ENCODE results near the gene CCNL2. TPM values are rescaled to one million over a fixed set of nuclear protein-coding genes. Genes with fewer than 3 reads are reported as not detected.
A peak's percentile ranks its signal among the peaks of the same experiment; 100 is the strongest.

Gene CCNL2
- total RNA-seq, 2 donors from 2014 or later = 187 to 244 TPM

DNA sequence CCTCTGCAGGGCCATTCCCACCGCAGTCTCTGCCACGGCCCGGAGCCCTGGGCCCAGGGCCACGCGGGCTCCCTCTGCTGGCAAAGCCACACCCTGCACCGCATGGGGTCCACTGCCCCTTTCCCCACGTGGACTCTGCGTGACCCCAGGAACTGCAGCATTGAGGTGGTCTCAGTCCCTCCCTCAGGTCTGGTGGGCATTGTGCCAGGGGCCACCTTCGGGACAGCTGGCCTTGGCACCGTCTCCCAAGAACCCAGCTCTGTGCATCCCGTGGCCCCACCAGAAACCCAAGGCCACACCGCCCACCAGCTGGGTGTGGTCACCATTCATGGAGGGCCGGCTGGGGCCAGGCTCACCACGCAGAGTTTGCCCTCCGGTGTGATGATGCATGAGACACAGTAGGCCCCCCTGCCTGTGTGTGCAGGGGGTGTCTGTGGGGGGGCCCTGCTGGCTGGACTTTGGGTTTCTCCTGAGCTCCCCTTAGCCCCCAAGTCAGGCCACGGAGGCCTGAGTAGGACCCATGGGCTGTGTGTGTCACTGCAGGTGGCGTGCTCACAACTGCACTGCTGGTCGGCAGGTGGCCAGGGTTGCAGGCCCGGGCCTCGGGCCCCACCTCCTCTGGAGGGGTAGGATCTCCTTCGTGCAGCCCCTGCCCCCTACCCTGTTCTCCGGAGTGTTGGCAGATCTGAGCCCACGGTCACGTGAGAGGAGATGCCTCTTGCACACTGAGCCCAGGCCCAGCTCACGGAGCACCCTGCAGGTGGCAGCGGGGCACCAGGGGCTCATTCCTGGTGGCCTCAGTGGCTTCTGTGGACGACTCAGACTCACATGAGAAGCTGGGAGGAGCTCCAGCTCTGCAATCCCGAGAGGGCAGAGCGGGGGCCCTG lies 42.1 kb upstream of the CCNL2 start:
- H3K9ac ChIP-seq (ENCODE audit: extremely low read depth, low read length, poor library complexity, severe bottlenecking) = no peak overlapping the region
- peaks cover 3% of the 10 kb centered on the region for H3K27me3 Mint-ChIP-seq (ENCODE audit: insufficient read depth)
- DNase-seq = peak; percentile 76
- H3K27me3 ChIP-seq (ENCODE audit: control insufficient read depth, insufficient read depth, low read length, poor library complexity, severe bottlenecking) = peaks cover 4% of the 10 kb centered on the region
- H3K36me3 ChIP-seq (ENCODE audit: control insufficient read depth, insufficient read depth, low read length) = no peaks in the 10 kb centered on the region
- H3K4me3 Mint-ChIP-seq = no peak overlapping the region
- H3K36me3 Mint-ChIP-seq (ENCODE audit: low read depth) = peaks cover 3% of the 10 kb centered on the region
- H3K4me1 ChIP-seq (ENCODE audit: control insufficient read depth, insufficient read depth, low read length) = no peaks in the 10 kb centered on the region
- no peaks in the 10 kb centered on the region for H3K9me3 ChIP-seq (ENCODE audit: control insufficient read depth, low read length)
- H3K4me1 Mint-ChIP-seq = no peaks in the 10 kb centered on the region
- H3K9me3 Mint-ChIP-seq = no peaks in the 10 kb centered on the region
- H3K27ac Mint-ChIP-seq = no peak overlapping the region
- TF ChIP-seq, protein P1, sequence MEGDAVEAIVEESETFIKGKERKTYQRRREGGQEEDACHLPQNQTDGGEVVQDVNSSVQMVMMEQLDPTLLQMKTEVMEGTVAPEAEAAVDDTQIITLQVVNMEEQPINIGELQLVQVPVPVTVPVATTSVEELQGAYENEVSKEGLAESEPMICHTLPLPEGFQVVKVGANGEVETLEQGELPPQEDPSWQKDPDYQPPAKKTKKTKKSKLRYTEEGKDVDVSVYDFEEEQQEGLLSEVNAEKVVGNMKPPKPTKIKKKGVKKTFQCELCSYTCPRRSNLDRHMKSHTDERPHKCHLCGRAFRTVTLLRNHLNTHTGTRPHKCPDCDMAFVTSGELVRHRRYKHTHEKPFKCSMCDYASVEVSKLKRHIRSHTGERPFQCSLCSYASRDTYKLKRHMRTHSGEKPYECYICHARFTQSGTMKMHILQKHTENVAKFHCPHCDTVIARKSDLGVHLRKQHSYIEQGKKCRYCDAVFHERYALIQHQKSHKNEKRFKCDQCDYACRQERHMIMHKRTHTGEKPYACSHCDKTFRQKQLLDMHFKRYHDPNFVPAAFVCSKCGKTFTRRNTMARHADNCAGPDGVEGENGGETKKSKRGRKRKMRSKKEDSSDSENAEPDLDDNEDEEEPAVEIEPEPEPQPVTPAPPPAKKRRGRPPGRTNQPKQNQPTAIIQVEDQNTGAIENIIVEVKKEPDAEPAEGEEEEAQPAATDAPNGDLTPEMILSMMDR (conservative IDR thresholded peaks at IDR 0.05) = peak; percentile 83
- H3K4me3 ChIP-seq (ENCODE audit: low read length) = no peak overlapping the region
- no peak overlapping the region for H3K27ac ChIP-seq (ENCODE audit: low read depth, low read length)
- 83 to 86% methylated on average over 17 to 29 of the region's 29 CpGs for WGBS, 2 experiments (ENCODE audit: insufficient coverage in 1 of 2, insufficient read length in 1 of 2)

DNA sequence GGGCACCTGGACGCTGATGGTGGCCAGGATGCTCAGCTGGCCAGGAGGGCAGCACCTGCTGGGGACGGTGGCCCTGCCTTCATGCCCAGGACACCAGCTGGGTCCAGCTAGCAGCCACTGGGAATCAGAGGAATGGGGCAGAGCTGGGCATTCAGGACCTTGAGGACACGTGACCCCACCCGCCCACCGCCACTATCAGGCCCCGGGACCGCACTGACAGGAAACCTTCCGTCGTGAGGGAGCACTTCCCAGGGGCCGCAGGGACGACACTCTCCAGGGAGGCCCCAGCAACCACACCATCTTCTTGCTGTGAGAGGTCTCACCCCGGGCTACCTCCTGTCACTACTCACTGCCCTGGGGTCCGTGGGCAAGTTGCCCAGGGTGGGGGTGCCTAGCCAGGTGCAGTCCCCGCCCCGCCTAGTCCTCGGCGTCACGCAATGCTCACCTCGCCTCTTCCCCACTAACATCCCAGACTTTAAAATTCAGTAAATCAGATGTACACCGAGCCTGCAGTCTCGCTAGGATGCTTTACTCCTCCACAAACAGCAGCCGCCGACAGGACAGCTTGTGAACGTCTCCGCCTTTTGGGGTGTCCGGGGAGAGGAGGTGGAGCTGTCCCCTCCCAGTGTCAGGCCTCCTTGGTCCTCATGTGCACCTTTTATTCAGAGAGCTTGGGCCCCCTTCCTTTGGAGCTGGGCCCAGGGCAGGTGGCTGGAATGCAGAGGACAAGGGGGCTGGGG lies 41.3 kb upstream of the CCNL2 start:
- H3K27ac ChIP-seq (ENCODE audit: low read depth, low read length) = no peak overlapping the region
- H3K4me3 ChIP-seq (ENCODE audit: low read length) = no peak overlapping the region
- no peaks in the 10 kb centered on the region for H3K36me3 ChIP-seq (ENCODE audit: control insufficient read depth, insufficient read depth, low read length)
- no peaks in the 10 kb centered on the region for H3K4me1 ChIP-seq (ENCODE audit: control insufficient read depth, insufficient read depth, low read length)
- no peak overlapping the region for H3K27ac Mint-ChIP-seq
- H3K9me3 Mint-ChIP-seq = no peaks in the 10 kb centered on the region
- H3K4me3 Mint-ChIP-seq = no peak overlapping the region
- 91 to 97% methylated on average over 21 to 26 of the region's 26 CpGs for WGBS, 2 experiments (ENCODE audit: insufficient coverage in 1 of 2, insufficient read length in 1 of 2)
- TF ChIP-seq, protein P1 (conservative IDR thresholded peaks at IDR 0.05) = no peak
- DNase-seq = no peak
- peaks cover 3% of the 10 kb centered on the region for H3K36me3 Mint-ChIP-seq (ENCODE audit: low read depth)
- no peaks in the 10 kb centered on the region for H3K9me3 ChIP-seq (ENCODE audit: control insufficient read depth, low read length)
- no peaks in the 10 kb centered on the region for H3K4me1 Mint-ChIP-seq
- no peak overlapping the region for H3K9ac ChIP-seq (ENCODE audit: extremely low read depth, low read length, poor library complexity, severe bottlenecking)
- H3K27me3 ChIP-seq (ENCODE audit: control insufficient read depth, insufficient read depth, low read length, poor library complexity, severe bottlenecking) = peaks cover 8% of the 10 kb centered on the region
- peaks cover 4% of the 10 kb centered on the region for H3K27me3 Mint-ChIP-seq (ENCODE audit: insufficient read depth)

DNA sequence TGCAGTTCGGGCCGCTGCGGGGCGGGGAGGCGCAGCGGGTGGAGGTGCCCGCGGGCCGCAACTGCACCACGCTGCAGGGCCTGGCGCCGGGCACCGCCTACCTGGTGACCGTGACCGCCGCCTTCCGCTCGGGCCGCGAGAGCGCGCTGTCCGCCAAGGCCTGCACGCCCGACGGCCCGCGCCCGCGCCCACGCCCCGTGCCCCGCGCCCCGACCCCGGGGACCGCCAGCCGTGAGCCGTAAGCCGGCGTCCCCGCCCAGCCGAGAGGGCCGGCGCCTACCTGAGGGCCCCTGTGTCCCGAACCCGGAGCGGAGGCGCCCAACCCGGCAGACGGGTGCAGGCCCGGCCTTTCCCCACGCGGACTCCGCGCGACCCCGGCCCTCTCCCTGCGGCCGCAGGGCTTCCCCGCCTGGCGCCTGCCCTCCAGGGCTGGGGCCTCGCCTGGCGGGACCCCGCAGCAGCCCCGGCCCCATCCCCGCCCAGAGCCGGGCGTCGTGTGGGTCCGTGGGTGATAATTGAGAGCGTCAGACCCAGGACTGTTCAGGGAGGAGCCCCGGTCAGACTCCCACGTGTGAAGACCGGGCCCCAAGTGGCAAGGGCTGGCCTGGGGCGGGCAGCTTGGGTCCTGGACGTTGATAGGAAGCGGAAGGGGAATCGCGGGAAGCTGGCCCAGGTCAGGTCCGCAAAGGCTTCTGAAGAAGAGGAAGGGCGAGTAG lies 40.6 kb upstream of the CCNL2 start:
- Histone ChIP-seq H3K27ac (ENCODE audit: low read depth, low read length) (no peak overlapping the region), H3K4me1 (ENCODE audit: control insufficient read depth, insufficient read depth, low read length) (peaks cover under 1% of the 10 kb centered on the region), H3K36me3 (ENCODE audit: control insufficient read depth, insufficient read depth, low read length) (no peaks in the 10 kb centered on the region), H3K27me3 (ENCODE audit: control insufficient read depth, insufficient read depth, low read length, poor library complexity, severe bottlenecking) (peaks cover 14% of the 10 kb centered on the region), H3K9me3 (ENCODE audit: control insufficient read depth, low read length) (no peaks in the 10 kb centered on the region), H3K9ac (ENCODE audit: extremely low read depth, low read length, poor library complexity, severe bottlenecking) (no peak overlapping the region), H3K4me3 (ENCODE audit: low read length) (no peak overlapping the region)
- DNase-seq = peak; percentile 53
- H3K27me3 Mint-ChIP-seq (ENCODE audit: insufficient read depth) = peaks cover 4% of the 10 kb centered on the region
- WGBS, 2 experiments (ENCODE audit: insufficient coverage in 1 of 2, insufficient read length in 1 of 2) = 94 to 98% methylated on average over 23 to 82 of the region's 82 CpGs
- no peaks in the 10 kb centered on the region for H3K9me3 Mint-ChIP-seq
- H3K27ac Mint-ChIP-seq = no peak overlapping the region
- TF ChIP-seq, protein P1 (conservative IDR thresholded peaks at IDR 0.05) = no peak
- peaks cover 3% of the 10 kb centered on the region for H3K36me3 Mint-ChIP-seq (ENCODE audit: low read depth)
- H3K4me1 Mint-ChIP-seq = no peaks in the 10 kb centered on the region
- H3K4me3 Mint-ChIP-seq = no peak overlapping the region
